ENCODE results near the gene FHAD1. TPM values are rescaled to one million over a fixed set of nuclear protein-coding genes. Genes with fewer than 3 reads are reported as not detected.
"Not testable (repeated sequence)": the region's sequence is repeated elsewhere in the genome, so short reads cannot be mapped to it uniquely, and the experiment has no call there.

FHAD1 gene
- total RNA-seq, 3 donors from 2014 or later (not counting 1 experiment from before 2014, with no cell fraction given) = 0.72 to 1.9 (median 1.7) TPM

GRCh38 chr1:15290382-15290781 is 43.4 kb downstream of the FHAD1 start:
- TF ChIP-seq CTCF (IDR thresholded peaks at IDR 0.05) = no peak
- Histone ChIP-seq H3K36me3 (ENCODE audit: control insufficient read depth, insufficient read depth, low read length) (no peaks in the 10 kb centered on the region), H3K9me3 (ENCODE audit: control insufficient read depth, insufficient read depth, low read length) (no peaks in the 10 kb centered on the region), H3K27ac (ENCODE audit: low read length) (no peak overlapping the region), H3K4me3 (ENCODE audit: low read length) (no peak overlapping the region), H3K4me1 (ENCODE audit: control insufficient read depth, insufficient read depth, low read length) (no peaks in the 10 kb centered on the region), H3K27me3 (ENCODE audit: control insufficient read depth, insufficient read depth, low read length) (no peaks in the 10 kb centered on the region)
- H3K9me3 Mint-ChIP-seq = no peaks in the 10 kb centered on the region
- no peak overlapping the region for H3K27ac Mint-ChIP-seq
- ATAC-seq = peak in 1 of 3 donors; percentile 34
- intact Hi-C loops (cut with micrococcal nuclease) = no loop called here
- no peak overlapping the region for H3K4me3 Mint-ChIP-seq
- peaks cover 2 to 14% of the 10 kb centered on the region in 2 donors for H3K27me3 Mint-ChIP-seq (ENCODE audit: low read depth in 2 of 2)
- no peaks in the 10 kb centered on the region for H3K4me1 Mint-ChIP-seq
- WGBS (ENCODE audit: insufficient coverage) = 78% methylated on average over 9 of the region's 9 CpGs
- H3K36me3 Mint-ChIP-seq = no peaks in the 10 kb centered on the region
- DNase-seq = no peak

- DNase-seq = no peak
- H3K4me3 ChIP-seq (ENCODE audit: low read length) = no peak overlapping the region
- H3K36me3 ChIP-seq (ENCODE audit: control insufficient read depth, insufficient read depth, low read length) = no peaks in the 10 kb centered on the region
- Mint-ChIP-seq H3K27ac (no peak overlapping the region), H3K36me3 (no peaks in the 10 kb centered on the region), H3K4me1 (peaks cover 10 to 15% of the 10 kb centered on the region in 2 donors), H3K27me3 (ENCODE audit: low read depth in 2 of 2) (no peaks in the 10 kb centered on the region), H3K9me3 (no peaks in the 10 kb centered on the region), H3K4me3 (no peak overlapping the region)
- WGBS (ENCODE audit: insufficient coverage) = 97% methylated on average over 4 of the region's 5 CpGs
- intact Hi-C loops (cut with micrococcal nuclease) = no loop called here
- no peak for TF ChIP-seq CTCF (IDR thresholded peaks at IDR 0.05)
- H3K27me3 ChIP-seq (ENCODE audit: control insufficient read depth, insufficient read depth, low read length) = no peaks in the 10 kb centered on the region
- peaks cover 12% of the 10 kb centered on the region for H3K4me1 ChIP-seq (ENCODE audit: control insufficient read depth, insufficient read depth, low read length)
- no peaks in the 10 kb centered on the region for H3K9me3 ChIP-seq (ENCODE audit: control insufficient read depth, insufficient read depth, low read length)
- no peak overlapping the region for H3K27ac ChIP-seq (ENCODE audit: low read length)
- no peak for ATAC-seq
These were observed 48.7 kb downstream of the FHAD1 start for GRCh38 chr1:15295696-15296095.

- peak; percentile 79 to 97 (median 85) for ATAC-seq
- WGBS (ENCODE audit: insufficient coverage) = 85% methylated on average over 9 of the region's 9 CpGs
These were observed 49.7 kb downstream of the FHAD1 start for GRCh38 chr1:15296585-15297321.

GRCh38 chr1:15297975-15298374 is 51.0 kb downstream of the FHAD1 start:
- H3K27ac Mint-ChIP-seq; H3K9me3 ChIP-seq (ENCODE audit: control insufficient read depth, insufficient read depth, low read length); intact Hi-C loops (cut with micrococcal nuclease); H3K9me3 Mint-ChIP-seq; H3K4me3 Mint-ChIP-seq; H3K27ac ChIP-seq (ENCODE audit: low read length); ATAC-seq; H3K27me3 ChIP-seq (ENCODE audit: control insufficient read depth, insufficient read depth, low read length); H3K4me3 ChIP-seq (ENCODE audit: low read length); H3K36me3 ChIP-seq (ENCODE audit: control insufficient read depth, insufficient read depth, low read length); DNase-seq; H3K27me3 Mint-ChIP-seq (ENCODE audit: low read depth in 2 of 2); H3K36me3 Mint-ChIP-seq: not testable (repeated sequence)
- WGBS (ENCODE audit: insufficient coverage) = 92% methylated on average over 4 of the region's 4 CpGs
- H3K4me1 ChIP-seq (ENCODE audit: control insufficient read depth, insufficient read depth, low read length) = peaks cover 12% of the 10 kb centered on the region
- peaks cover 10 to 15% of the 10 kb centered on the region in 2 donors for H3K4me1 Mint-ChIP-seq

More at GRCh38 chr1:15296585-15297321, 49.7 kb downstream of the FHAD1 start:
- Mint-ChIP-seq H3K36me3 (no peaks in the 10 kb centered on the region), H3K4me1 (peaks cover 10 to 15% of the 10 kb centered on the region in 2 donors), H3K27me3 (ENCODE audit: low read depth in 2 of 2) (no peaks in the 10 kb centered on the region), H3K27ac (peak overlapping the region; percentile 62 to 78), H3K9me3 (no peaks in the 10 kb centered on the region), H3K4me3 (peak overlapping the region; percentile 50)
- H3K9me3 ChIP-seq (ENCODE audit: control insufficient read depth, insufficient read depth, low read length) = no peaks in the 10 kb centered on the region
- no peak for TF ChIP-seq CTCF (IDR thresholded peaks at IDR 0.05)
- no peaks in the 10 kb centered on the region for H3K36me3 ChIP-seq (ENCODE audit: control insufficient read depth, insufficient read depth, low read length)
- H3K27me3 ChIP-seq (ENCODE audit: control insufficient read depth, insufficient read depth, low read length) = no peaks in the 10 kb centered on the region
- no peak overlapping the region for H3K4me3 ChIP-seq (ENCODE audit: low read length)
- H3K4me1 ChIP-seq (ENCODE audit: control insufficient read depth, insufficient read depth, low read length) = peaks cover 12% of the 10 kb centered on the region
- no peak overlapping the region for H3K27ac ChIP-seq (ENCODE audit: low read length)
- DNase-seq = peak in 1 of 2 donors; percentile 37
- intact Hi-C loops (cut with micrococcal nuclease) = no loop called here
